Measurements from ENCODE around the gene DPYSL3.
A peak's percentile ranks its signal among the peaks of the same experiment; 100 is the strongest.

DPYSL3 gene

DNA sequence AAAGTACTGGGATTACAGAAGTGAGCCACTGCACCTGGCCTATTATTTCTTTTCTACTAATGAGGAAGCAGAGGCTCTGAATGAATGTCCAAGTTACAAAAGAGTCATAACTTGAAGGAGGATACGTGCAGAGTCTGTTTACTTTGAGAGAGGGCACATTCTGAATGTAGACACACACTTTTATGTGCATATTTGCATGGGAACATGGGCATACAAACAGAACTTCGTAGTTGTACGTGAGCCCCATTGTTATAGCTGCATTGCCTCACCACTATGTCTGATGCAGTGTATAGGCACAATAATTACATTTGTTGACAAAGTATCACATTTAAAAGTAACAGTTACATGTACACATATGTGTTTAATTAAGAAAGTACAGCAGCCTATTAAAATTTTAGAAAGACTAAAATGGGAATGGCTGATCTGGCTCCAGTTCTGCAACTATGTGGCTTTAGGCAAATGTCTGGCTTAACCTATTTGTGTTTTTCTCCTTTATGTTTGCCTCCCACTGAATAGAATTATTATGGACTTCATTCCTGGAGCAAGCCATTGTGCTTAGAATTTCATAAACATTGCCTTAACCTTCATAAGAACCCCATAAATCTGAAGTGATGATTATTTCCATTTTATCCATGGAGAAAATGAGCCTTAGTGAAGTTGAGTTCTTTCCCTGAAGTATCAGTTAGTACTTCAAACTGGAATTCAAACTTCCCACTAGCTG lies 3.0 kb upstream of the DPYSL3 start:
- no peak for DNase-seq

DNA sequence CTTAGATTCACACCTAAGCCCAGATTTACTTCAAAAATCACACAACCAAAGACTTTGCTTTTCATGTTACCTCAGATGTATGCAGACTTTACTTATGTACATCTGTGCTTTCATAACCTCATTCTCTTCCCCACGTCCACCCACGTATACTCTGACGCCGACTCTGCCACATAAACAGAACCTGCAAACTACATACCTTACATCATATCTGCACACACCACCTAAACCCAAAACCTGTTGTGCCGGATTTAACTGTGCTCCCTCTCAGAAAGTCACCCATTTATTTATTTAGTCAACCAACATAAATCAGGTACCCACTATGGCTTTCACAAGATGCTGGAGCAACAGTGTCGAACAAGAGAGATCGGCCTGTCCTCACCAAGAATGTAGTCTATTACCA lies 1.0 kb upstream of the DPYSL3 start:
- no peak for DNase-seq

DNA sequence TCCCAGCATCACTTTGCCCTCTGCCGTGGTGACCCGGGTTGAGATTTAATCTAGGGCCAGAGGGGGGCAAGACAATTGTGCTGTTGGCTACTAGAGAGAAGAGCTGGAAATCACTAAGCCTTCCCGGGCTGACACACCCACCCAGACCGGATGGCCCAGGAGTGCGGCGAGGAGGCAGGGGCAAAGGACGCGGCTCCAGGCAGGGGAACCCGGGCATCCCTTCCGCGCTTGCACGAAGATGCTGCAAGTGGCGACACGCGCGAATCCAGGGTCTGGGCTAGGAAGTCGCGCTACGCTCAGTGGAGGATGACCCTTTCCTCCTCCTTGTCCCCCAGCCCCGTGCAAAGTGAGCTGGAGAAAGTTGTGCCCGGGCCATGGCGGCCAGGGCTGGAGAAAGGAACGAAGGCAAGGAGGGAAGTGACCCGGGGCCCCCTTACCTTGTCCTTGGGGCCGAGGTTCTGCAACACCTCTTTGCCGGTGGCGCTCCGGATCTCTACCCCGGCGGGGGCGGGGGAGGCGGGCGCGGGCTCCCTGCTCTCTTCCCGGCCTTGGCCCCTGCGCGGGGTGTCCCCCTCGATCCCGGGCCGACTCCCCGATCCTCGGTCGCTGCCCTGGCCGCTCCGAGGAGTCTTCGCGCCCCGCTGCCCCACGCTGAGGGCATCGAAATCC lies 693 bp downstream of the DPYSL3 start:
- DNase-seq = peak in 1 of 2 donors; percentile 1

DNA sequence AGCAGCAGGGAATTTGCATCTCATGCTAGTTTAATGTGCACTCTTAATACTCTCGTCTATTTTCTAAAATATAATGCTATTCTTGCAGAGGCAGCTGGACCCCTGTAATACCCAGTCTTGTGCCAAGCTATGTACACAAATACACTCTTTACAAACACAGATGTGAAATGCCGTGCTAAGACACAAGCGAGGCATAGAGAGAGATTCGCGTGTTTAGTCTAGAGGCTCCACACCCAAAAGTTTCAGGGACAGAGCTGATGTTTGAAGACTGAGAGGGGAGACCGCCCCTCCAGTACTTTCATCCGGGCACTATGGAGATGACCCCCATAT lies 1.2 kb downstream of the DPYSL3 start:
- DNase-seq = no peak

DNA sequence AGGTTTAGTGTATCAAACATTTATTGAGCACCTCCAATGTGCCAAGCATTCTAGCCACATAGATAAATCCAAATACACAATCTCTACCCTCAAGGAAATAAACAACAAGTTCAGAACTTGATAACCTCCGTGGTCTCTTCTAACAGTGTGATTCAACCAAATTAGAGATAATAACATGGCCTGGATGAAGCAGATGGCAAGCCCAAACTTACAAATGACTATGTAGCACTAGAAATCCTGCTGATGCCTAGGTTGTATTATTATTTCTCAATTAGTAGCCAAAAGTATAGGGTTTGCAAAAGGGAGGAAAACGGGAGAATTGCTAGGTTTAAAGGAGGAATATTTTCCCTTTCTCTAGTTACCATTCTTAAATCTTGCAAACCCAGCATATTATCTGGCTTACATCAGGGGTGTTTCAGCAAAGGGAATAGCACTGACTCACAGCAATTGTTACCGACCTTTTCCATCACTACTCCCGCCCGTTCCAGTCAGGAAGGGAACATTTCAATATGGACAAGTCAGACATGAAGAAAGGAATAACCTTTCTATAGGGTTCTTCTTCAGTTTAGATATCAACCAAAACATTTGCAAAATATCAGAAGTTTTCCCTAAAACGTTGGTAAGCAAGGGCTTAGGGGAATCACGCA lies 2.3 kb downstream of the DPYSL3 start:
- DNase-seq = no peak

DNA sequence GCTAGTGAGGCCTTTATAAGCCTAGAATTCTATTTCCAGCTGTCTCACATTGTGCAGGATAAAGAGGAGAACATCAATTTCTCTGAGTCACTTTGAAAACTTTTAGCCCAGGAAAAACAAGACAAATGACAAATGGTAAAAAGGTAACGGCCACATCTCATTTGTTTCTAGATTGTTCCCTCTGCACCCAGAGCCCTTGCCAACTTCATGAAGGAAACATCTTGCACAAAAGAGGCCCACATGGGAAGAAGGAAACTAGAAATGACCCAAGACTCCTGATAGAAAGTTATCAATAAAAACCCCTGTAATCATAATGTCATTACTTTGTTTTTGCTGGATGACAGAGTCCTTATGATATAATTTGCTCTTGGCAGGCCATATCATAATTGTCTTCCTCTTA lies 5.3 kb downstream of the DPYSL3 start:
- no peak for DNase-seq

DNA sequence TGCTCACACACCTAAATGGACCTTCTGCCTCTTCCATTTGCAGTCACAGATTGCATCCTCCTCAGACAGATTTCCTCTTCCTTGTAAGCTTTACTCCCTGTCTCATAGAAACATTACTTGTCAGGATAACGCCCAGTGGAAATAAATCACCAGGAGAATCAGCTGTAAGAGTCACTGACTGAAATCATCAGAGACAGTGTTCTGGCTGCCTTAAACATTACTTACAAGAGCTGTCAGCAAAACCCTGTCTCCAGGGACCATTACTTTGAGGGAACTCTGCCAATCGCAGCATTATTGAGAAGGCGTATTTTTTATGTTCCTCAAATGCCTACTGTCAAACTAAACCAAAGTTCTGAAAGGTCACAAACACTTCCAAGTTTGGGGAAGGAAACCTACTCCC lies 5.9 kb downstream of the DPYSL3 start:
- no peak for DNase-seq

DNA sequence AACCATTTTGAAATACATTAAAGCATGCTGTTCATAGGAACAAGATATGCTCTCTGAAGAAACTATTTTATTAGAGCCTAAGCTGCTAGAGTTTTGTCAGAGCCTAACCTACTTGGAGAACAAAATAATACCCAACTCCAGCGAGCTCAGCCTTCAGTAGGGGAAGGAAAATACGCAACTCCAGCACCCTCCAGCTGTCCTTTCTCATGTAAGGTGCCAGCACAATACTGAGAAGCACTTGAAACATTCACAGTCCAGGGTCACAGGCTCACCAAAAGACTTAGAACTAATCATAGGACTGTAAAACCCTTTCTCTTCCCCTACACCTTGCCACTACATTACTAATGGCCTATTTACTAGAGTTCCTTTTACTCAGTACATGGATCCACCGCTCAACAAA lies 18.9 kb downstream of the DPYSL3 start:
- DNase-seq = no peak

DNA sequence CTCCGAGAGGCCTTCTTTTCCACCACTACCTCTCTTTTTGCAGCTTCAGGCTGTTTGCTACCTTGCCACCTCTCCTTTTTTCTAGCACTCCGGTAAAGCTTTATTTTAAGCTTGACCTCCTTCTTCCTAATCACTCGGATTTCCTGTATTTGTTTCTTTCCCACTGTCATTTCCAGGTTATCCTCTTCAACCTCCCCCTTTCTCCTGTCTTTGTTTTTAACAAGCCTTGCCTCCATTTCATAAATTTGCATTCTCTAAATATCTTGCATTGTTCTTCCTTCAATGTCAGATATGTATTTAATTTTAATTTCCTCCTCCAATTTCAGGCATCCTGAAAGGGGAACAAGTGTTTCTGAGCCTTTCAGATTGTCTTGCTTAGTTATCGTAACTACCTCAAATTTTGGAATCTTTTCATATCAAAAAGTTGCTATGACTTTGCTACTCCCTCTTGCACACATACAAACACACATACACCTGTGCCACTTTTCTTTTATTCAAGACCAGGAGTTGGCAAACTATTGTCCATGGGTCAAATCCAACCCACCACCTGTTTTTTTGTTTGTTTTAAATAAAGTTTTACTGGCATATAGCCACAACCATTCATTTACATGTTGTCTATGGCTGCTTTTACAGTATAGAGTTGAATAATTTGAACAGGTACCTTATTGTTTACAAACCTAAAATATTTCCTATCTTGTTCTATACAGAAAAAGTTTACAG lies 22.7 kb downstream of the DPYSL3 start:
- DNase-seq = no peak

DNA sequence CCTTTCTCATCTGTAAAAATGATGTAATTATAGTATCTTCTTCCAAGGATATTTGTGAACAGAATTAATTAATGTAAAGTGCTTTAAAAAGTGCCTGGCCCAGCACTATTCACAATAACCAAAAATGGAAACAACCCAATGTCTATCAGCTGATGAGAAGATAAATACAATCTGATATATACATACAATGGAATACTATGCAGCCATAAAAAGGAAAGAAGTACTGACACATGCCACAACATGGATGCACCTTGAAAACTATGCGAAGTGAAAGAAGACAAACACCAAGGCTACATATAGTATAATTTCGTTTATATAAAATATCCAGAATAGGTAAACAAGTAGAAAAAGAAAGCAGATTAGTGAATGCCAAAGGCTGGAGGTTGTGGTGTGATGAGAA lies 24.1 kb downstream of the DPYSL3 start:
- no peak for DNase-seq

DNA sequence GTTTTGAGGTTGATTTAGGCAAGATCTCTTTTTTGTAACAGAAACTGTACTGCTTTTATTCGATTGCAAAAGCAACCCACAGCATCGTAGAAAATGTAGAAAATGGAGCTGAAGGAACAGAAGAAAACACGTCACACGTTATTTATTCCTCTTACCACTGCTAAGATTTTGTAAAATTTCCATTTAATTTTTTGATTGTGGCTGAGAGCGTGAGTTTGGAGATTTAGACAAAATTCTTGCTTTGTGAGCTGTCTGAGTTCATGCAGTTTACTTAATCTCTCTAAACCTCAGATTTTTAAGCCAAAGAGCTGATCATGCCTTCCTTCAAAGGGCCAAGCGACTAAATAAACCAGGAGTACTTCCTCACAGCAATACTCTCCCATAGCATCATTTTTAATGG lies 24.8 kb downstream of the DPYSL3 start:
- no peak for DNase-seq

DNA sequence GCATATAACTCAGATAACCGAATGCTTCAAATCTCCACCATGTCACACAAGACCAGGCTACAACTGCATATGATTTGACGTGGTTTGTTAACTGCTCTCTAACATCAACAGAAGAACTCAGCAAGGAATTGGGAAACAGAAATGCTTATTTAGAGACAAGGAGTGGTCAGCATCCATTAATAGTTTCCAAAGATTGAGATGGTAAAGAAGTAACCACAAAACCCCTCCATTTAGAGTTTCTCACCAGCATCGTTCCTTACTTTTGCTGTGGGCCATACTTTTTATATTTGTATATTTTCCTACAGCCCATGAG lies 25.2 kb downstream of the DPYSL3 start:
- no peak for DNase-seq

DNA sequence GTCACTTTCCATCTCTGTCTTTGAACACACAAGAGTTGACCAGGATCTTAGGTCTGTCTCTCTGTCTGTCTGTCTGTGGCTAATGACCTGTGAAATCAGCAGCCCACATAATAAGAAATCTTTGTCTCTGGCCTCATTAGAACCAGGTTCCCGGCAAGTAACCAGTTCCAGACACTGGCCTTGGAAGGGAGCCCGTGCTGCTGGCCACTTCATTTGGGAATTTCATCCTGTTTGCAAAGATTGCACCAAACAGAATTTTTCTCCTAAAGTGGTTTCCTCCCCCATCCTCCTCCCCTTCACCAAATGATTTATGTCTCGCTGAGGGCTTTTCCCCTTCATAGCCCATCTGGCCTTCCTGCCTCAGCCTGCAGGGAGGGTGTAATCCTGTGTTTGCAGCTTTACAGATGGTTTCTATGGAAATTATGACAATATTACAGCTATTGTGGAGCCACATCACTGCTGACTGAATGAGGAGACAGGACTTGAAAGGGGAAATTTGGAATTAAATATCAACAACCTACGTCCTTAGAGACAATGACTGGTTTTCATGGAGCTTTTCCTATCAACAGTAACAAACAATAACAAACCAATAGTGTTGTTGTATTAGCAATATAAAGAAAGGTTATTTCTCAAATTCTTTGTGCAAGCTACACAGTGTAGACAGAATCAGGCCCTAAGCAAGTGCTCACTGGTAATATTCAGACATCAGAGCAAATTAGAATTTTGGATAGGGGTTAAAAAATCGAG lies 25.7 kb downstream of the DPYSL3 start:
- DNase-seq = no peak

DNA sequence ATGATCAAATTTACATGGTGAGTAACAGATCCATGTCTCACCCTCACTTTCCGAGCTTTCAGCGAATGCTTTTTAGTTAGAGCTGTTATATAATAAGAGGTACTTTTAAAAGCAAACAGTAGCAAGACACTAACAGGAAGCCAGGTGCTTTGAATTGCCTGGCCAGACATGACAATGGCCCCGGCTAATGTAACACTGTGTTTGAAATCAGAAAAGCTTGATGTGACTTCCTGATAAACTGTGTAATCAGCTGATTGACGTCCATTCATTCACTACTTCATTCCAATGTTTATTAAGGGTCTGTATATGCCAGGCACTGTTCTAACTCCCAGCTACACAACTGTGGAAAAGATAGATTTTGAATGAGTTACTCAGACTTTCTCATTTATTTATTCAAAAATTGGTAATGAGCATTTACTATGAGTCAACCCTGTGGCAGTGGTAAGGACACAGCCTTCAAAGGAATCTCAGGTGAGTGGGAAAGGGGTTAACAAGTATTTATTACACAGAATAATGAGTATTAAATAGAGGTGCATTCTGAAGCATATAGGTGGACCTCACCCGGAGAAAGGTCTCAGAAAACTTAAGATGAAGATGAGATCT lies 26.6 kb downstream of the DPYSL3 start:
- DNase-seq = no peak

DNA sequence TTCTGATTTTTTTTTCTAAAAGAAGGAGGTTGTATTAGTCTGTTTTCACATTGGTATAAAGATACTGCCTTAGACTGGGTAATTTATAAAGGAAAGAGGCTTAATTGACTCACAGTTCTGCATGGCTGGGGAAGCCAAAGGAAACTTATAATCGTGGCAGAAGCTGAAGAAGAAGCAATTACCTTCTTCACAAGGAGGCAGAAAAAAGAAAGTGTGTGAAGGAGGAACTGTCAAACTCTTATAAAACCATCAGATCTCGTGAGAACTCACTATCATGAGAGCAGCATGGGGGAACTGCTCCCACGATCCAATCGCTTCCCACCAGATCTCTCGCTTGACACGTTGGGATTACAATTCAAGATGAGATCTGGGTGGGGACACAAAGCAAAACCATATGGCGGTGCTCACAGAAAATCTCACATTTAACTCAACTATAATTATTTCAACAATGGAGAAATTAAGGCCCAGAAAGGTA lies 27.1 kb downstream of the DPYSL3 start:
- DNase-seq = no peak

DNA sequence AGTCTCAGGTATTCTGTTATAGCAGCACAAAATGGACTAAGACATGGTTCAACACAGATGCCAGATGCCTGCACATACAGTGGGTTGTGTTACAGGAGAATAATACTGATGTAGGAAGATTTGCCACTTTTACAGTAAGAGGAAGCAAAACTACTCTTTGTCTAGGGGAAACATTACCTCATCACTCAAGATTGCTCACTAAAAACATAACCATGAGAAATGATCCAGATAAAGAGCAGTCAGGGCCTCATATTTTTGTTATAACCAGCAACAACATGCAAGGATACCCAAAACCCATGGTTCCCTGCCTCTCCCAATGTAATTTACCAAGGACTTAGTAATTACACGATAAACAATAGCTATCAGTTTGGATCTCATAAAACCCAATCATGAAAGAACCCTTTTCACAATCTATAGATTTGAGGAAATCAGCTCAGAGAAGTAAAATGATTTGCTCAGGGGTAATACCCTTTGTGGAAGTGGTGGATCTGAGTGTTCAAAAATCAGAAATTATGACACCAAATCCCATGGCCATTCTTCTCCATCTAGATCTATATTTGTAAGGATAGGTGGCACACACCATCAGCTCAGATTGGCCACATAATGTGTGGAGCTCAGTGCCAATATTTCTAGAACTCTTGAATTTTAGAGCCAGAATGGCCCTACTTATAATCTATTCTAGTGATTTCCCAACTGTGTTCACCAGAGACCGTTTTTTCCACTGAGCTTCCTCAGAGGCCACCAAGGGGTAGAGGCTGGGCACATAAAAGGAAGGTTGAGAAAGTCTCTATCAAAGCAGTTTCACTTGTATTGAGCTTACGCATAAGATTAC lies 27.8 kb downstream of the DPYSL3 start:
- no peak for DNase-seq

DNA sequence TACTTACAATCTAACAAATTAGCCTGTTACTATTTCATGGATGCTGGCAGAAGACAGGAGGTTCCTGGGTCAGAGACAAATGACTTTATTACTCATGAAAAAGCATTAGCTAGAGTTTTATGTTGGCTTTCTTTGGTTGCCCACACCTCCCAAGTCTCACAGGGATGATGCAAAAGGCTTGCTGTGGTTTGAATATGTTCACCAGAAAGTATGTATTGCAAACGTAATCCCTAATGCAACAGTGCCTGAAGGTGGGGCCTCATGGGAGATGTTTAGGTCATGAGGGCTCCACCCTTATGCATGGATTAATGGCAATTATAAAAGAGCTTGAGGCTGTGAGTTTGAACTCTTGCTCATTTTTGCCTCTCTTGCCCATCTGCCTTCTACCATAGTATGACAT lies 28.5 kb downstream of the DPYSL3 start:
- DNase-seq = no peak

DNA sequence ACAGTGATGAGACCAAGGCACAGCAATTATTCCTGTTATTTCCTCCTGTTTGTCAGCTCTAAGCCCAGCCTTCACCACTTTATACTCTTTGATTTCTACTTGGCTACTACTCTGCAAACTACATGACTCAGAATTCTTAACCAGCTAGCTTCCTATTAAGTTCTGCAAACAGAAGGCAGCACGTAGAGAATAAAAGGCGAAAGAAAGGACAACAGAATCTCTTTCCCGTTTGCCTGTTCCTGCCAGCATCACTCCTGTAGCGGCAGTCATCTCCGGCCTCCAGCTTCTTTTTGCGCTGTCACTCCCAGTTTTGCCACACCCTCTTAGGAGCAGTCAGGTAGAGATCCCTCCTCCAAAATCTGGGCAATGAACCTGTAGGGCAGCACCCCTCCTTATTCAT lies 29.9 kb downstream of the DPYSL3 start:
- DNase-seq = no peak

DNA sequence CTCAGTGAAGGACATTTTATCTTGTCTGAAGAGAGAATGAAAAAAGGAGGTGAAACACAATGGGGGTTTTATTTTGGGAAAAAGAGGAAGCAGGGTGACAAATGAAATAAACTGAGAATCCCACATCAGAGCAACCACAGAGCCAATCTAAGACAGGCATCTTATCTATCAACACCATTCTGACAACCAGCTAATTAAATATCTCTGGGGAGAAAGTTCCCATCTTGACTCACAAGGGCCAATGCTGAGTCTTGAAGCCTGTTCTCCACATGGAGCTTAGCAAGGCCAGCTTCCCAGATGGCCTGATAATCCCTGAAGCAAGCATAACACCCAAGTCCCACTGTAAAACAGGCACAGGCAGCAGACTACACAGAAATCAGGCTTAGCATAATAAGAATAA lies 30.4 kb downstream of the DPYSL3 start:
- no peak for DNase-seq

DNA sequence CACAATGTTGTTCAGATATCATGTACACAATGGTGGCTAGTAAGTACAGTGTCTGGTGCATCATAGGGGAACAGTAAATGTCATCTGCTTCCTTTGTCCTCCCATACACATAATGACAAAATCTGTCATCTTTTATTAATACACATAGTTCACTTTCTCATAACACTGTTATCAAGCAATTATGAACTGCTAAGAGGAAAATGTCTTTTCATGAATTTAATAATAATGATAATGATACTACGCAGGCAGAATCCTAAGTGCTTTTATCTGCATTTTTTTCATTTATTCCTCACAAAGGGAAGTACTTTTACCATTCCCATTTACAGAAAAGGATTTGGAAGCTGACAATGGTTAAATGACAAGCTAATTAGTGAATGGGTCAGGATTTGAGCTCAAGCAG lies 35.7 kb downstream of the DPYSL3 start:
- no peak for DNase-seq

DNA sequence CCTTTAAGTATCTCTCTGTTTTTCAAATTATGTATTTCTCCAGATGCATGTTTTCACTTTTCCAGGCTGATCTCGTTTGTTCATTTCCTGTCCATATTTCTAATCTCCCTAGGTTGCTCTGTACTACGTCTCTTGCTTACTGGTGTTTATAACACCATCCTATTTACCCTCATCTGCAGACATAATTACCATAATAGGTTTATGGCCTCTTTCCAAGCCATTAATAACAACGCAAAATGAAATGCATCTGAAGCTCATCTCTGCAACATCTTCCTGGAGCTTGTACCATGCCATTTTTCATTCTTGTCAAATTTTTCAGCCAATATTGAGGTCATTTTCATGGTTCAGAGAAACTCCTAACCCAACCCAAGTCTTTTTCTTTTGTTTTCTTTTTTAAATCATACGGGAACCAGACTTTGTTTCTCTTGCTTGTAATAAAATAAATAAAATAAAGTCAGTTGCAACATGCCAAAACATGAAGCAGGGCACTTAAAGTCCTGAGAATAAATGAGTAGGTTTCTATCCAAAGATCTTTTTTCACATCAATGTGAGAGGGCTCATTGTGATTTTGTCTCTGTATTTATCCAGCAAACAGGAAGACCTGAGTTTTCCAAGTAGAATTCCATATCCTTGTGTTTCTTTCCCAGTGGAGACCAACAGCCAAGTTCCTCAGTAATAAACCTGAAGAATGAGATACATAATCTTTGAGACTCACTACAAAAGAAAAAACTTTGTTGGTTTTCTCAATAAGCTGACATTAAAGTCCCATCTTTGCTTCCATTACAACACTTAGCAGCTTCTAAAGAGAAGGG lies 37.0 kb downstream of the DPYSL3 start:
- no peak for DNase-seq
